ENCODE results near the gene CAPZA2.

DNA sequence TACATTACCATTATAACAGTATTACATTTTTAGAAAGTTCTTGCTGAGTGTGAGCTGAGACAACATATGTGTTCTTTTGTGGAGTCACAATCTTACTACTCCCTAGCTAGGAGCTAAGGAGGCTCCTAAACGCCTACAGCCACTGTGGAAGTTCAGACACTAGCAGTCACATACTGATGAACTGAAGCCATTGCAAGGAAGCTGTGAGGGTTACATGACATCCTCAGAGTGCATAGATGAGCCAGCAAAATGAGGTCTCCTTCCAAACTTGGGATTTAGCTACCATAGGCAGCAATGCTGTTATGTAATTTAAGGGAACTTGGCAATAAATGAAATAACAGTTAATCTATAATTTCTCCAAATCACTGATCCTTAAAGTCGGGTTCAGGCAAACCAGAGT is 80.1 kb downstream of the CAPZA2 start:
- no peak for TF ChIP-seq CTCF (conservative IDR thresholded peaks at IDR 0.05; ENCODE audit: low read depth, low read length)
- no peak for TF ChIP-seq EZH2 (IDR thresholded peaks at IDR 0.05; ENCODE audit: low read length, unreplicated experiment)
- no peak for TF ChIP-seq EZH2phosphoT487 (IDR thresholded peaks at IDR 0.05; ENCODE audit: borderline replicate concordance, low read length)
